A549 (cell line): ENCODE data around the gene NBEAL2. TPM values are rescaled to one million over a fixed set of nuclear protein-coding genes. Genes with fewer than 3 reads are reported as not detected.

Experiments
- ATAC-seq, 2 experiments: fragments of 200-7000 bp in 1 of 2; fragments of >200 bp in 1 of 2; cut with Nextera tagmentation in 1 of 2; cut with Tn5 transposase in 1 of 2; 3 replicates each; pipeline versions ENCODE4 v1.8.0 to v1.9.1; 2018 to 2020; ENCODE audit warnings: mild to moderate bottlenecking in 1 of 2, moderate library complexity in 1 of 2
- CTCF ChIA-PET: fragments of 300-600 bp; sonication (Branson Sonifier 250); formaldehyde crosslinking; extraction: SDS; loops from one replicate; lab custom pipeline; 2021; ENCODE audit warnings: antibody characterized with exemption, inconsistent platforms; lab: Yijun Ruan, JAX
- POLR2A ChIA-PET: fragments of 350-600 bp; formaldehyde crosslinking; extraction: SDS; loops from one replicate; lab custom pipeline; 2021; ENCODE audit warnings: antibody characterized with exemption, inconsistent platforms; lab: Yijun Ruan, JAX
- DNase-seq, 2 experiments: peaks; one replicate each; pipeline versions ENCODE4 v3.0.0 to v3.0.0-alpha.2; 2011 to 2016; ENCODE audit warnings: low read depth in 1 of 2, low spot score in 1 of 2
- FAIRE-seq: peaks from 2 replicates; lab custom pipeline; 2011; peaks lifted over from hg19 to GRCh38; lab: Jason Lieb, UNC
- H3K27ac ChIP-seq, 2 experiments: fragments of >200 bp; sonication (Bioruptor Twin); formaldehyde crosslinking; 3 replicates each; pipeline ENCODE4 v1.5.1; 2016 to 2017
- H3K4me1 ChIP-seq: fragments of >200 bp; sonication (Bioruptor Twin); formaldehyde crosslinking; 3 replicates; pipeline ENCODE4 v1.6.1; 2016
- H3K4me2 ChIP-seq: fragments of >200 bp; sonication (Bioruptor Twin); formaldehyde crosslinking; 3 replicates; pipeline ENCODE4 v1.6.1; 2016
- H3K4me3 ChIP-seq: fragments of >200 bp; sonication (Bioruptor Twin); formaldehyde crosslinking; 3 replicates; pipeline ENCODE4 v1.5.1; 2016
- H3K9me3 ChIP-seq: fragments of >200 bp; sonication (Bioruptor Twin); formaldehyde crosslinking; 3 replicates; pipeline ENCODE4 v1.6.1; 2016
- CHD2 ChIP-seq: fragments of 150-350 bp; IDR thresholded peaks from 2 replicates; pipeline ENCODE4 v1.6.1; 2014; ENCODE audit warnings: low read length; ENCODE audit not compliant: partially characterized antibody
- CTCF ChIP-seq: fragments of >200 bp; sonication (Bioruptor Twin); formaldehyde crosslinking; IDR thresholded peaks from 3 replicates; pipeline ENCODE4 v1.5.1; 2016
- EHF ChIP-seq: fragments of 250-450 bp; sonication (Bioruptor Pico); IDR thresholded peaks from 2 replicates; pipeline ENCODE4 v1.5.0; 2020; ENCODE audit warnings: mild to moderate bottlenecking
- EHMT2 ChIP-seq: fragments of 200-600 bp; sonication (generic); IDR thresholded peaks from 2 replicates; pipeline ENCODE4 v1.6.1; 2016; ENCODE audit warnings: antibody characterized with exemption, low read depth, mild to moderate bottlenecking, moderate library complexity
- ESRRA ChIP-seq: fragments of 150-350 bp; IDR thresholded peaks from 2 replicates; pipeline ENCODE4 v1.6.1; 2014; ENCODE audit warnings: mild to moderate bottlenecking, low read length, borderline replicate concordance
- FOSL2 ChIP-seq, 2 experiments: fragments of 450-650 bp in 1 of 2; fragments of >200 bp in 1 of 2; sonication (Bioruptor Twin) in 1 of 2; formaldehyde crosslinking; IDR thresholded peaks; 2 replicates each; pipeline versions ENCODE4 v1.5.0 to v1.6.1; 2016 to 2020; ENCODE audit warnings: mild to moderate bottlenecking in 1 of 2, moderate library complexity in 1 of 2
- GATA3 ChIP-seq: IDR thresholded peaks from 2 replicates; pipeline ENCODE4 v1.6.1; 2012; ENCODE audit warnings: borderline replicate concordance
- HMGXB4 ChIP-seq: fragments of 250-450 bp; sonication (Bioruptor Pico); IDR thresholded peaks from 2 replicates; pipeline ENCODE4 v1.5.0; 2021; ENCODE audit warnings: mild to moderate bottlenecking, moderate library complexity, borderline replicate concordance
- HOXA7 ChIP-seq: fragments of 250-450 bp; sonication (Bioruptor Pico); IDR thresholded peaks from 2 replicates; pipeline ENCODE4 v1.5.0; 2020; ENCODE audit warnings: mild to moderate bottlenecking, moderate library complexity
- KDM1A ChIP-seq: fragments of 200-600 bp; sonication (generic); IDR thresholded peaks from 2 replicates; pipeline ENCODE4 v1.6.1; 2016; ENCODE audit warnings: low read depth, mild to moderate bottlenecking
- MAX ChIP-seq: IDR thresholded peaks from 2 replicates; pipeline ENCODE4 v1.6.1; 2012
- MYC ChIP-seq: IDR thresholded peaks from 2 replicates; pipeline ENCODE4 v1.6.1; 2012; ENCODE audit warnings: mild to moderate bottlenecking, inconsistent platforms, low read length, improper control_type of control experiment, borderline replicate concordance
- NPAS2 ChIP-seq: fragments of 250-450 bp; sonication (Bioruptor Pico); IDR thresholded peaks from 2 replicates; pipeline ENCODE4 v1.8.0; 2022; ENCODE audit warnings: mild to moderate bottlenecking, moderate library complexity, borderline replicate concordance
- POLR2AphosphoS2 ChIP-seq: conservative IDR thresholded peaks from 2 replicates; pipeline ENCODE4 v1.6.1; 2012; ENCODE audit warnings: low read length, improper control_type of control experiment, inconsistent platforms
- RAD21 ChIP-seq, 2 experiments: fragments of >200 bp in 1 of 2; sonication (Bioruptor Twin) in 1 of 2; formaldehyde crosslinking in 1 of 2; IDR thresholded peaks in 1 of 2; conservative IDR thresholded peaks in 1 of 2; 2 replicates in 1 of 2; 3 replicates in 1 of 2; pipeline ENCODE4 v1.6.1; 2012 to 2018; ENCODE audit warnings: inconsistent platforms in 1 of 2
- RFX5 ChIP-seq: fragments of 450-650 bp; IDR thresholded peaks from 2 replicates; pipeline ENCODE4 v1.7.1; 2014; ENCODE audit warnings: antibody characterized with exemption, mild to moderate bottlenecking, moderate library complexity
- ZC3H11A ChIP-seq: fragments of 450-650 bp; IDR thresholded peaks from 2 replicates; pipeline ENCODE4 v1.6.1; 2014; ENCODE audit warnings: antibody characterized with exemption, mild to moderate bottlenecking
- ZSCAN20 ChIP-seq: fragments of 250-450 bp; sonication (Bioruptor Pico); IDR thresholded peaks from 2 replicates; pipeline ENCODE4 v1.8.0; 2022; ENCODE audit warnings: mild to moderate bottlenecking, moderate library complexity
- WGBS: methylation state at CpG from one replicate; pipeline ENCODE4 v1.1.6; 2017; ENCODE audit errors: missing lambda C conversion rate; 5-methylcytosine and 5-hydroxymethylcytosine counted together
- polyA plus RNA-seq, 4 experiments: library from polyadenylated mRNA; depleted of rRNA in 3 of 4; stranded (reverse); fragments of >200 nt; fragmentation: RNase III in 1 of 4; extraction: RNeasy Plus Mini Kit Qiagen cat#74134 plus additional on column Dnase treatment in 1 of 4; gene quantifications; 2 replicates in 3 of 4; 3 replicates in 1 of 4; pipeline ENCODE4 v1.2.3, GENCODE V29; 2011 to 2017
- TF ChIP-seq, protein P1 (sequence below): fragments of 200-600 bp; sonication (generic); IDR thresholded peaks from 2 replicates; pipeline ENCODE4 v1.6.1; 2016; ENCODE audit warnings: antibody characterized with exemption, mild to moderate bottlenecking, moderate library complexity

The NBEAL2 gene
- polyA plus RNA-seq, 2 of the 4 experiments (the other 2 are of a cell fraction), result 9.6 to 47.3 TPM

DNA sequence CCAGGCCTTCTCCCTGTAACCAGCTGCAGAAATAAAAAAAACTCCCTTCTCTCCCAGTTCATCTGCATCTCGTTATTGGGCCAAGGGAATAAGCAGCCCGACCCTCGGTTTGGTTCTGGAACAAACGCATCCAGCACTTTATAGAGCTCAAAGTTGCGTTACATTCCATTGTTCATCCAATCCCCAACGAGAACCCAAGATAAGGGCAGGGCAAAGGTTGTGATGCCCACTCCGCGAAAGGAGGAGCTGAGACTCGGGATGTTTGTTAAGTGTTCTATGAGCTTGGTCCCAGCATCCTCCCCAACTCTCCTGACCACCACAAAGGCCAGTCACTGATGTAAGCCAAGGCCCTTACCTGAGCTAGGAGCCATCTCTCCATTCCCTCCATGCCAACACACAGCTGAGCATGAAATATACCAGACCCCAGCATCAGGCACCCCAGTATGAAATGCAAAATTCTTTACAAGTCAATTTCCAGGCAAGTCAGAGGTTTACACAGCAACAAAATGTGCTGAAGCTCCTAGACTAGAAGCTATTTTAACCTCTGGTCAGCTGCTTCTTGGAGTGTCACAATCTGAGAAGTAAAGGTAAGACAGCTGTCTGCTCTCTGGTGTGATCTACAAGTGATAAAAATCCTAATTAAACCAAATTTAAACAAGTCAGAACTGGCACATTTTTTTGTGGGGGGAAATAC, 20.9 kb upstream of the NBEAL2 start:
- 89% methylated on average over 9 of the region's 9 CpGs for WGBS
- CTCF ChIA-PET, result interaction anchor here (1.0 to 1.7 kb wide), 3 partner anchors 11 to 35 kb away, joined by 3 to 4 read pairs (median 4); no protein-coding TSS in a partner anchor
- TF ChIP-seq KDM1A, result no peak
- no peak for TF ChIP-seq MYC
- no peak for TF ChIP-seq CTCF
- FAIRE-seq (no peak), DNase-seq (no peak), ATAC-seq (no peak)
- H3K9me3 ChIP-seq, result no peaks in the 10 kb centered on the region
- peaks cover 75% of the 10 kb centered on the region for H3K4me1 ChIP-seq
- POLR2A ChIA-PET, result interaction anchor here (1.0 kb wide), 1 partner anchor 18 kb away, joined by 8 read pairs; the partner anchor contains the start of gene CCDC12
- 0 out of 6 replicates have a peak overlapping the region, but pooled peaks of 1 of the 2 experiments have one; percentile 26 for H3K27ac ChIP-seq
- no peak overlapping the region for H3K4me3 ChIP-seq
- no peak overlapping the region for H3K4me2 ChIP-seq

GRCh38 chr3:46959161-46959511, 20.3 kb upstream of the NBEAL2 start:
- no peak for FAIRE-seq
- WGBS, result 93% methylated on average over 5 of the region's 6 CpGs
- H3K4me3 ChIP-seq, result no peak overlapping the region
- peaks cover 69% of the 10 kb centered on the region for H3K4me1 ChIP-seq
- no peak for ATAC-seq
- ChIA-PET POLR2A (interaction anchor here (1.0 kb wide), 1 partner anchor 18 kb away, joined by 8 read pairs; the partner anchor contains the start of gene CCDC12), CTCF (interaction anchor here (1.0 to 1.7 kb wide), 2 partner anchors 29 to 35 kb away, joined by 4 read pairs; no protein-coding TSS in a partner anchor)
- H3K4me2 ChIP-seq, result no peak overlapping the region
- no peak for DNase-seq
- no peaks in the 10 kb centered on the region for H3K9me3 ChIP-seq
- H3K27ac ChIP-seq, result no peak overlapping the region; a peak in 1 of 6 replicates
- TF ChIP-seq EHF (CRISPR knock-in tag) (no peak), ESRRA (no peak), RAD21 (conservative IDR thresholded peaks at IDR 0.05 in 1 of 2, IDR thresholded peaks at IDR 0.05 in 1 of 2) (no peak), CHD2 (no peak), FOSL2 (IDR thresholded peaks at IDR 0.05) (no peak), FOSL2 (CRISPR knock-in tag; IDR thresholded peaks at IDR 0.05) (no peak), NPAS2 (CRISPR knock-in tag) (no peak), RFX5 (no peak), CTCF (no peak), HMGXB4 (CRISPR knock-in tag) (no peak), ZSCAN20 (CRISPR knock-in tag) (no peak), MYC (no peak), EHMT2 (no peak), MAX (no peak), ZC3H11A (no peak), HOXA7 (no peak), GATA3 (no peak), POLR2AphosphoS2 (no peak)
- TF ChIP-seq, protein P1, sequence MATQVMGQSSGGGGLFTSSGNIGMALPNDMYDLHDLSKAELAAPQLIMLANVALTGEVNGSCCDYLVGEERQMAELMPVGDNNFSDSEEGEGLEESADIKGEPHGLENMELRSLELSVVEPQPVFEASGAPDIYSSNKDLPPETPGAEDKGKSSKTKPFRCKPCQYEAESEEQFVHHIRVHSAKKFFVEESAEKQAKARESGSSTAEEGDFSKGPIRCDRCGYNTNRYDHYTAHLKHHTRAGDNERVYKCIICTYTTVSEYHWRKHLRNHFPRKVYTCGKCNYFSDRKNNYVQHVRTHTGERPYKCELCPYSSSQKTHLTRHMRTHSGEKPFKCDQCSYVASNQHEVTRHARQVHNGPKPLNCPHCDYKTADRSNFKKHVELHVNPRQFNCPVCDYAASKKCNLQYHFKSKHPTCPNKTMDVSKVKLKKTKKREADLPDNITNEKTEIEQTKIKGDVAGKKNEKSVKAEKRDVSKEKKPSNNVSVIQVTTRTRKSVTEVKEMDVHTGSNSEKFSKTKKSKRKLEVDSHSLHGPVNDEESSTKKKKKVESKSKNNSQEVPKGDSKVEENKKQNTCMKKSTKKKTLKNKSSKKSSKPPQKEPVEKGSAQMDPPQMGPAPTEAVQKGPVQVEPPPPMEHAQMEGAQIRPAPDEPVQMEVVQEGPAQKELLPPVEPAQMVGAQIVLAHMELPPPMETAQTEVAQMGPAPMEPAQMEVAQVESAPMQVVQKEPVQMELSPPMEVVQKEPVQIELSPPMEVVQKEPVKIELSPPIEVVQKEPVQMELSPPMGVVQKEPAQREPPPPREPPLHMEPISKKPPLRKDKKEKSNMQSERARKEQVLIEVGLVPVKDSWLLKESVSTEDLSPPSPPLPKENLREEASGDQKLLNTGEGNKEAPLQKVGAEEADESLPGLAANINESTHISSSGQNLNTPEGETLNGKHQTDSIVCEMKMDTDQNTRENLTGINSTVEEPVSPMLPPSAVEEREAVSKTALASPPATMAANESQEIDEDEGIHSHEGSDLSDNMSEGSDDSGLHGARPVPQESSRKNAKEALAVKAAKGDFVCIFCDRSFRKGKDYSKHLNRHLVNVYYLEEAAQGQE, result no peak
